Measurements from ENCODE around the gene TTLL8. TPM values are rescaled to one million over a fixed set of nuclear protein-coding genes. Genes with fewer than 3 reads are reported as not detected.

The TTLL8 gene
- total RNA-seq, 1 experiment from 2014 or later, result not detected

DNA sequence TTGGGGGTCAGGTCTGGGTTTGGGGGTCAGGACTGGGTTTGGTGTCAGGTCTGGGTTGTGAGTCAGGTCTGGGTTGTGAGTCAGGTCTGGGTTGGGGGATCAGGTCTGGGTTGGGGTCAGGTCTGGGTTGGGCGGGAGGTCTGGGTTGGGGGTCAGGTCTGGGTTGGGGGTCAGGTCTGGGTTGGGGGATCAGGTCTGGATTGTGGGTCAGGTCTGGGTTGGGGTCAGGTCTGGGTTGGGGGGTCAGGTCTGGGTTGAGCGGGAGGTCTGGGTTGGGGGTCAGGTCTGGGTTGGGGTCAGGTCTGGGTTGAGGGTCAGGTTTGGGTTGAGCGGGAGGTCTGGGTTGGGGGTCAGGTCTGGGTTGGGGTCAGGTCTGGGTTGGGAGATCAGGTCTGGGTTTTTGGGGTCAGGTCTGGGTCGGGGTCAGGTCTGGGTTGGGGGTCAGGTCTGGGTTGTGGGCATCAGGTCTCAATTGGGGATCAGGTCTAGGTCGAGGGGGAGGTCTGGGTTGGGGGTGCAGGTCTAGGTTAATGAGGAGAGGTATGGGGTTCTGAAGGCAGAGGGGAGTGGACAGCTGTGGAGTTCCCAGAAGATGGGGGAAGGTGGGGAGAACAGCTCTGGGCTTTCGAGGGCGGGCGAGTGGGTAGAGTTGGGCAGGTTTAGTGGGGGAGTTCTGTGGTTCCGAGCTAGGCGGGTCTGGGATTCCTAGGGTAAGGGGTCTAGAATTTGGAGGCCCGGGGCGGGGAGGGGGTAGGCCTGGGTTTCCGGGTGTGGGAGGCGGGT, 629 bp downstream of the TTLL8 start:
- peaks cover 5 to 9% of the 10 kb centered on the region in 2 experiments; a peak in 3 of 5 replicates for H3K9me3 Mint-ChIP-seq
- Histone ChIP-seq H3K79me1 (ENCODE audit: insufficient read depth, low read depth, low read length, poor library complexity, severe bottlenecking) (no peaks in the 10 kb centered on the region), H4K5ac (ENCODE audit: insufficient read length, low read depth, low read length) (no peak overlapping the region), H3K4me2 (ENCODE audit: insufficient read depth, insufficient read length, low read length) (peak overlapping the region; percentile 83), H3K23me2 (ENCODE audit: insufficient read length, low read depth, low read length, poor library complexity, severe bottlenecking) (peaks cover 10% of the 10 kb centered on the region), H2BK20ac (ENCODE audit: low read depth, low read length, poor library complexity, severe bottlenecking) (no peak overlapping the region), H3K9me3 (ENCODE audit: control insufficient read depth, low read depth, low read length) (no peaks in the 10 kb centered on the region), H2AFZ (ENCODE audit: low read length) (no peak overlapping the region), H4K20me1 (ENCODE audit: control insufficient read depth, insufficient read depth, insufficient read length) (no peaks in the 10 kb centered on the region), H3K4ac (ENCODE audit: low read depth, low read length) (no peak overlapping the region), H2BK5ac (ENCODE audit: insufficient read length, low read length) (no peak overlapping the region), H2BK15ac (ENCODE audit: low read depth, low read length) (no peak overlapping the region), H2BK120ac (ENCODE audit: low read depth, low read length, poor library complexity, severe bottlenecking) (no peak overlapping the region), H3K79me2 (ENCODE audit: insufficient read depth, low read length) (no peaks in the 10 kb centered on the region), H3K18ac (ENCODE audit: insufficient read length, low read depth, low read length) (no peak overlapping the region), H3K27ac (ENCODE audit: insufficient read length, low read depth, low read length) (no peak overlapping the region), H2BK12ac (ENCODE audit: insufficient read length, low read depth, low read length) (no peak overlapping the region), H3K4me1 (ENCODE audit: insufficient read depth, low read length) (no peaks in the 10 kb centered on the region; the same call in 1 of the 2 replicates), H3K27me3 (ENCODE audit: insufficient read depth, low read length) (no peaks in the 10 kb centered on the region; the same call in 1 of the 2 replicates), H3K56ac (ENCODE audit: insufficient read length, low read depth, low read length) (no peak overlapping the region), H4K91ac (ENCODE audit: insufficient read length, low read depth, low read length) (no peak overlapping the region), H3K14ac (ENCODE audit: insufficient read depth, low read length) (no peak overlapping the region), H3K9ac (ENCODE audit: extremely low read depth, insufficient read length, low read length) (no peak overlapping the region), H2AK5ac (ENCODE audit: insufficient read length, low read length) (no peak overlapping the region), H4K8ac (replicated peaks; ENCODE audit: insufficient read length, low read depth, low read length) (no peak overlapping the region), H3K23ac (ENCODE audit: insufficient read length, low read depth, low read length) (no peak overlapping the region), H3T11ph (ENCODE audit: low read length) (no peak overlapping the region)
- no peaks in the 10 kb centered on the region; a peak in 1 of 7 replicates for H3K36me3 Mint-ChIP-seq (ENCODE audit: insufficient read depth in 1 of 3, low read depth in 3 of 3)
- H3K4me3 Mint-ChIP-seq, result peak overlapping the region; percentile 42 to 70
- no peak overlapping the region for H3K27ac Mint-ChIP-seq
- H3K4me1 Mint-ChIP-seq, result peaks cover 9 to 12% of the 10 kb centered on the region in 2 experiments
- no CpG with 5 or more reads among the region's 14 CpGs for WGBS (ENCODE audit: extremely low coverage, insufficient read length, low lambda C conversion rate)
- DNase-seq, result peak; percentile 15
- TF ChIP-seq, protein P1, sequence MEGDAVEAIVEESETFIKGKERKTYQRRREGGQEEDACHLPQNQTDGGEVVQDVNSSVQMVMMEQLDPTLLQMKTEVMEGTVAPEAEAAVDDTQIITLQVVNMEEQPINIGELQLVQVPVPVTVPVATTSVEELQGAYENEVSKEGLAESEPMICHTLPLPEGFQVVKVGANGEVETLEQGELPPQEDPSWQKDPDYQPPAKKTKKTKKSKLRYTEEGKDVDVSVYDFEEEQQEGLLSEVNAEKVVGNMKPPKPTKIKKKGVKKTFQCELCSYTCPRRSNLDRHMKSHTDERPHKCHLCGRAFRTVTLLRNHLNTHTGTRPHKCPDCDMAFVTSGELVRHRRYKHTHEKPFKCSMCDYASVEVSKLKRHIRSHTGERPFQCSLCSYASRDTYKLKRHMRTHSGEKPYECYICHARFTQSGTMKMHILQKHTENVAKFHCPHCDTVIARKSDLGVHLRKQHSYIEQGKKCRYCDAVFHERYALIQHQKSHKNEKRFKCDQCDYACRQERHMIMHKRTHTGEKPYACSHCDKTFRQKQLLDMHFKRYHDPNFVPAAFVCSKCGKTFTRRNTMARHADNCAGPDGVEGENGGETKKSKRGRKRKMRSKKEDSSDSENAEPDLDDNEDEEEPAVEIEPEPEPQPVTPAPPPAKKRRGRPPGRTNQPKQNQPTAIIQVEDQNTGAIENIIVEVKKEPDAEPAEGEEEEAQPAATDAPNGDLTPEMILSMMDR (conservative IDR thresholded peaks at IDR 0.05), result no peak
- peaks cover 49% of the 10 kb centered on the region for H3K27me3 Mint-ChIP-seq (ENCODE audit: low read depth)
